Activated T-helper 17 cell treated with anti-CD3 and anti-CD28 coated beads, Interleukin-2, amount 50 U/mL, for 72 hours (primary cell): Measurements from ENCODE around the gene GAPVD1. TPM values are rescaled to one million over a fixed set of nuclear protein-coding genes. Genes with fewer than 3 reads are reported as not detected.
"Not testable (repeated sequence)": the region's sequence is repeated elsewhere in the genome, so short reads cannot be mapped to it uniquely, and the experiment has no call there.

ENCODE experiments used
- ATAC-seq: fragments of 150-1000 bp; cut with Tn5 transposase; replicated peaks from 2 replicates; pipeline ENCODE4 v1.10.0; 2021; ENCODE audit warnings: mild to moderate bottlenecking, moderate library complexity
- H3K27ac Mint-ChIP-seq: one replicate; pipeline ENCODE4 v1.8.0; 2022; ENCODE audit warnings: mixed read lengths
- H3K27me3 Mint-ChIP-seq: one replicate; pipeline ENCODE4 v1.8.0; 2022; ENCODE audit warnings: mixed read lengths
- H3K36me3 Mint-ChIP-seq: one replicate; pipeline ENCODE4 v1.8.0; 2022; ENCODE audit warnings: low read depth, mild to moderate bottlenecking, mixed read lengths
- H3K4me1 Mint-ChIP-seq: one replicate; pipeline ENCODE4 v1.8.0; 2022; ENCODE audit warnings: mixed read lengths
- H3K4me3 Mint-ChIP-seq: one replicate; pipeline ENCODE4 v1.8.0; 2022; ENCODE audit warnings: mild to moderate bottlenecking, mixed read lengths
- H3K9me3 Mint-ChIP-seq: one replicate; pipeline ENCODE4 v1.8.0; 2022; ENCODE audit warnings: mixed read lengths
- total RNA-seq, 2 donors: library from RNA; stranded (reverse); gene quantifications; one replicate each; pipeline ENCODE4 v1.2.3, GENCODE V29; 2022

Gene GAPVD1, protein sequence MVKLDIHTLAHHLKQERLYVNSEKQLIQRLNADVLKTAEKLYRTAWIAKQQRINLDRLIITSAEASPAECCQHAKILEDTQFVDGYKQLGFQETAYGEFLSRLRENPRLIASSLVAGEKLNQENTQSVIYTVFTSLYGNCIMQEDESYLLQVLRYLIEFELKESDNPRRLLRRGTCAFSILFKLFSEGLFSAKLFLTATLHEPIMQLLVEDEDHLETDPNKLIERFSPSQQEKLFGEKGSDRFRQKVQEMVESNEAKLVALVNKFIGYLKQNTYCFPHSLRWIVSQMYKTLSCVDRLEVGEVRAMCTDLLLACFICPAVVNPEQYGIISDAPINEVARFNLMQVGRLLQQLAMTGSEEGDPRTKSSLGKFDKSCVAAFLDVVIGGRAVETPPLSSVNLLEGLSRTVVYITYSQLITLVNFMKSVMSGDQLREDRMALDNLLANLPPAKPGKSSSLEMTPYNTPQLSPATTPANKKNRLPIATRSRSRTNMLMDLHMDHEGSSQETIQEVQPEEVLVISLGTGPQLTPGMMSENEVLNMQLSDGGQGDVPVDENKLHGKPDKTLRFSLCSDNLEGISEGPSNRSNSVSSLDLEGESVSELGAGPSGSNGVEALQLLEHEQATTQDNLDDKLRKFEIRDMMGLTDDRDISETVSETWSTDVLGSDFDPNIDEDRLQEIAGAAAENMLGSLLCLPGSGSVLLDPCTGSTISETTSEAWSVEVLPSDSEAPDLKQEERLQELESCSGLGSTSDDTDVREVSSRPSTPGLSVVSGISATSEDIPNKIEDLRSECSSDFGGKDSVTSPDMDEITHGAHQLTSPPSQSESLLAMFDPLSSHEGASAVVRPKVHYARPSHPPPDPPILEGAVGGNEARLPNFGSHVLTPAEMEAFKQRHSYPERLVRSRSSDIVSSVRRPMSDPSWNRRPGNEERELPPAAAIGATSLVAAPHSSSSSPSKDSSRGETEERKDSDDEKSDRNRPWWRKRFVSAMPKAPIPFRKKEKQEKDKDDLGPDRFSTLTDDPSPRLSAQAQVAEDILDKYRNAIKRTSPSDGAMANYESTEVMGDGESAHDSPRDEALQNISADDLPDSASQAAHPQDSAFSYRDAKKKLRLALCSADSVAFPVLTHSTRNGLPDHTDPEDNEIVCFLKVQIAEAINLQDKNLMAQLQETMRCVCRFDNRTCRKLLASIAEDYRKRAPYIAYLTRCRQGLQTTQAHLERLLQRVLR (N-terminal part only)
- total RNA-seq: 10 to 100 TPM; 51.4 to 60.2 TPM

DNA sequence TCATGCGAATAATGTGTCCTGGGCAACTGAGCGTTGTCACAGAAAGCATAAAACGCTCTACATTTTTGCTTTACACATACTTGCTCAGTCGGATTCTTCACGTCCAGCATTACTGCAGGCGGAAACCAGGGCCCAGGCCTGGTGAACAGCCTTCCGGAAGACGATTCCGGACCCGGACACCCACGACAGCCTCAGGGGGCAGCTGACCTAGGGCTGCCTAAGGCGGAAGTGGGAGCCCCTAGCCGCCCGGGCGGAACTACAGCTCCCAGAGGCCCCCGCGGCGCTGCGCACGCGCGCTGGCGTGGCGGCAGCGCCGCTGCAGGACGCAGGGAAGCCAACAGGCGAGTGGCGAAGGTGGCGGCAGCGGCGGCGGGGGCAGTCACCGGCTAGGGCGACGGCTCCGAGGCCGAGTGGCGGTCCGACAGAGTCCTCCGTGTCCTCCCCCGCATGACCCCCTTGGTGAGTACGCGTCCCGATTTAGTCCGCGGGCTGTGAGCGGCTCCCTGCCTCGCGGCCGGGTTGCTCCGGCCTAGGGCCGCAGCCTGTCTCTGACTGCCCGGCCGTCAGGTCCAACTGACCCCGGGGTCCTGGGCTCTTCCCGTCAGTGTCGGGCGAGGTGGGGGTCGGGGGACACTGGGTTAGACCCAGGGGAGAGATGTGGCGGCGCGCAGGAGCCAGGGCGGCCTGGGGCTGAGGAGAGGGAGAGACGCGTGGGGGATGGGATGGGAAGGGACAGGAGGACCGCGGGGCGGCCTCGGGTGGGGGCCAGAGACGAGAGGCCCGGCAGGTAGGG lies at the start of gene GAPVD1:
TSS of gene GAPVD1 (plus strand) at position 326 of the 793 bp plus-strand sequence. CDS start 37,096 bp downstream, outside the sequence.
- H3K27me3 Mint-ChIP-seq: no peaks in the 10 kb centered on the region
- H3K36me3 Mint-ChIP-seq: peaks cover 41% of the 10 kb centered on the region
- H3K27ac Mint-ChIP-seq: peak within 1 kb of the TSS; percentile 99
- ATAC-seq: peak; percentile 98
- H3K4me1 Mint-ChIP-seq: peaks cover 29% of the 10 kb centered on the region
- H3K4me3 Mint-ChIP-seq: peak within 1 kb of the TSS; percentile 96
- no peaks in the 10 kb centered on the region for H3K9me3 Mint-ChIP-seq

DNA sequence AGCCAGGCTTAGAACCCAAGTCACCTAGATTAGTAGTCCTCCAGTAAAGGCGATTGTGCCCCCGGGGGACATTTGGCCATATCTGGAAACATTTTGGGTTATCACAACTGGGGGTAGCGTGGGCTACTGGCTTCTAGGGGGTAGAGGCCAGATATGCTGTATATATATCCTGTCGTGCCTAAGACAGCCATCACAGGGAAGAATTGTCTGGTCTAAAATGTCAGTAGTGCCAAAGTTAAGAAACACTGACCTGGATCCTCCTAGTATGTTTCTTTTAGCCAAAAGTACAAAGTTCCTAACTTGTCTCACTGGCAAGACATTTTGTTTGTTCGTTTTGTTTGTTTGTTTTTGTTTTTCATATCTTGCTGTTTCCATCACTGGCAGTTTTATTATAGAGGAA lies 47.4 kb upstream of the GAPVD1 start:
- no peak for ATAC-seq
- H3K27ac Mint-ChIP-seq: peak overlapping the region; percentile 37
- peaks cover 76% of the 10 kb centered on the region for H3K36me3 Mint-ChIP-seq
- H3K4me3 Mint-ChIP-seq: no peak overlapping the region
- no peaks in the 10 kb centered on the region for H3K27me3 Mint-ChIP-seq
- no peaks in the 10 kb centered on the region for H3K9me3 Mint-ChIP-seq
- H3K4me1 Mint-ChIP-seq: no peaks in the 10 kb centered on the region

DNA sequence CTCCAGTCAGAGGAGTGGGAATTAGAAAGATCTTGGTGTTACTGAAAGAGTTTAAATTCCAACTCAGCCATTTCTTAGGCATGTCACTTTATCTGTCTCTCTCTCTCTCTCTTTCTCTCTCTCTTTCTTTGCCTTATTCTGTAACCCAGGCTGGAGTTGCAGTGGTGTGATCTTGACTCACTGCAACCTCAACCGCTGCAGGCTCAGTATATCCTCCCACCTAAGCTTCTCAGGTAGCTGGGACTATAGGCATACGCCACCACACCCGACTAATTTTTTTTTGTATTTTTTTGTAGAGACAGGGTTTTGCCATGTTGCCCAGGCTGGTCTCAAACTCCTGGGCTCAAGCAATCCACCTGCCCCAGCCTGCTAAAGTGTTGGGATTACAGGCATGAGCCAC lies 43.0 kb upstream of the GAPVD1 start:
- Mint-ChIP-seq H3K9me3 (no peaks in the 10 kb centered on the region), H3K36me3 (peaks cover 68% of the 10 kb centered on the region), H3K27ac (no peak overlapping the region), H3K4me3 (no peak overlapping the region), H3K27me3 (no peaks in the 10 kb centered on the region), H3K4me1 (no peaks in the 10 kb centered on the region)
- ATAC-seq: no peak

DNA sequence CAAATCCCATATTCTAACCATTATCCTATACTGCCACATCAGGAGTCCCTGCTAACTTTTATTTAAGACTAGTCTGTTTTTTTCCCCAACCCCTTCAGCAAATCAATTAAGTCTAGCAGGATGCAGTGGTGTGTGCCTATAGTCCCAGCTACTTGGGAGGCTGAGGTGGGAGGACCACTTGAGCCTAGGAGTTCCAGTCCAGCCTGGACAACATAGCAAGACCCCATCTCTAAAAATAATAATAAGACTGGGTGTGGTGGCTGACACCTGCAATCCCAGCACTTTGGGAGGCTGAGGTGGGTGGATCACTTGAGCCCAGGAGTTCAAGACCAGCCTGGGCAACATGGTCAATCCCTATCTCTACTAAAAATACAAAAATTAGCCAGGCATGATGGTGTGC lies 36.8 kb upstream of the GAPVD1 start:
- not testable (repeated sequence) for H3K4me1 Mint-ChIP-seq, ATAC-seq, H3K27ac Mint-ChIP-seq, H3K9me3 Mint-ChIP-seq, H3K4me3 Mint-ChIP-seq, H3K27me3 Mint-ChIP-seq
- peaks cover 51% of the 10 kb centered on the region for H3K36me3 Mint-ChIP-seq

DNA sequence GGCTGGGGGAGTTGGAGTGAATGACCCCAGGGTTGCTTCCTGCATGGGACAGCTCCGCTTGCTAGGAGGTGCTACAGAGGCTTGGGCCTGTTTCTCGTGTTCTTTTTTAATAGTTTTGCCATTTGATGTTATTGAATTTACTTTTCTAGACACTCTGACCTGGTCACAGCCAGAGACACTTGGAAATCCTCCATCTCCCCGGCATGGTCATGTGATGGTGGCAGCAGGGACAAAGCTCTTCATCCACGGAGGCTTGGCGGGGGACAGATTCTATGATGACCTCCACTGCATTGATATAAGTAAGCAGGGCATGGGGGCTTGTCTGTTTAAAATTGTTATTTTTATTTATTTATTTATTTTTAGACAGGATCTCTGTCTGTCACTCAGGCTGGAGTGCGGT lies 33.9 kb upstream of the GAPVD1 start:
- Mint-ChIP-seq H3K36me3 (peaks cover 55% of the 10 kb centered on the region), H3K9me3 (no peaks in the 10 kb centered on the region), H3K4me3 (no peak overlapping the region), H3K27me3 (no peaks in the 10 kb centered on the region), H3K4me1 (no peaks in the 10 kb centered on the region), H3K27ac (no peak overlapping the region)
- no peak for ATAC-seq

DNA sequence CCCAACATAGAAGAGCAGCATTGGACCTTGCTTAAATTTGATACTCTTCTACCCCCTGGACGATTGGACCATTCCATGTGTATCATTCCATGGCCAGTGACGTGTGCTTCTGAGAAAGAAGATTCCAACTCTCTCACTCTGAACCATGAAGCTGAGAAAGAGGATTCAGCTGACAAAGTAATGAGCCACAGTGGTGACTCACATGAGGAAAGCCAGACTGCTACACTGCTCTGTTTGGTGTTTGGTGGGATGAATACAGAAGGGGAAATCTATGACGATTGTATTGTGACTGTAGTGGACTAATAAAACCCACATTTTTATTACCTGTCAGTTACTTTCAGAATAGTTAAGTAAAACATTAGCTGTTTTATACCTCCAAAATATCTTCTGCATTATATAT lies 27.9 kb upstream of the GAPVD1 start:
- Mint-ChIP-seq H3K27me3 (no peaks in the 10 kb centered on the region), H3K9me3 (no peaks in the 10 kb centered on the region), H3K4me1 (peaks cover 18% of the 10 kb centered on the region), H3K36me3 (peaks cover 96% of the 10 kb centered on the region), H3K4me3 (no peak overlapping the region), H3K27ac (peak overlapping the region; percentile 31)
- peak; percentile 67 for ATAC-seq

DNA sequence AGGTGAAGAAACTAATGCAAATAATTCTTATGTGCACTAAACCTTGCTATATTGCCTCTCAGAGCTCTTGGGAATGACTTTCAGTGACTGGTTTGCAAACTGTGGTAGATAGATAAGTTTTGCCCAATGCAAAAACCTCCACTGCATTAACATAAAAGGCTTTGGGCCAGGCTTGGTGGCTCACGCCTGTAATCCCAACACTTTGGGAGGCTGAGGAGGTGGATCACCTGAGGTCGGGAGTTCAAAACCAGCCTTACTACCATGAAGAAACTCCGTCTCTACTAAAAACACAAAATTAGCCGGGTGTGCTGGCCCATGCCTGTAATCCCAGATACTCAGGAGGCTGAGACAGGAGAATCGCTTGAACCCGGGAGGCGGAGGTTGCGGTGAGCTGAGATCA lies 27.5 kb upstream of the GAPVD1 start:
- peaks cover 98% of the 10 kb centered on the region for H3K36me3 Mint-ChIP-seq
- peaks cover 22% of the 10 kb centered on the region for H3K4me1 Mint-ChIP-seq
- H3K27me3 Mint-ChIP-seq, H3K4me3 Mint-ChIP-seq, H3K9me3 Mint-ChIP-seq, H3K27ac Mint-ChIP-seq: not testable (repeated sequence)
- ATAC-seq: peak; percentile 4

DNA sequence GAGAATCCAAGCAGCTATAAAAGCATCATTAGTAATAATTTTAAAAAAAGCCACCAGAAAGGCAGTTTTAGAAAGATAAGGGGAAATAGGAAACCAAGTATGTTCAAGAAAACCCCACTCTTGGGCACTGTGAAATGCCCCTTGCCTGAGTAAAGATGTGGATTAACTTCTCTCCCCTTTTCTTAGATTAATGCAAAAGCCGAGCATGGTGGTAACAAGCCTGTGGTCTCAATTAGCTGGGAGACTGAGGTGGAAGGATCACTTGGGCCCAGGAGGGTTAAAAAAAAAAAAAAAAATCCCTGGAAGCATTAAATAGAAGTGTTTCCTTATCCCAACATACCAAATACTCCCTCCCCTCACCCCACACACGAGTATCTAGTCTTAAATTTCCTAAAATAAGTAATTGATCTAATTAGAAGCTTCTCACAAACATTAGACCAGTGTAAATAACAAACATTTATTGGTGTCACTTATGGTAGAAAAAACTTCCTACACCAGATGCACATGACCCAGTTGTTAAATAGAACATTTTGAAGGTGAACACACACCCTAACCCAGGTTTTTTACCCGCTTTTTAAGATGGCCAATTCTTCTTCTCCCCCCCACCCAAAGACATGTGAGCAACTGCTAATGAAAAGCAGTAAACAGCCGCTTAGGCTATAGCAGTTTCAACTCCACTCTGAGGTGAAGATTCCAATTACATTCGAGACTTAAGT lies 25.7 kb upstream of the GAPVD1 start:
- H3K36me3 Mint-ChIP-seq: peaks cover 98% of the 10 kb centered on the region
- peak overlapping the region; percentile 99 for H3K4me3 Mint-ChIP-seq
- no peaks in the 10 kb centered on the region for H3K27me3 Mint-ChIP-seq
- H3K4me1 Mint-ChIP-seq: peaks cover 23% of the 10 kb centered on the region
- no peak for ATAC-seq
- no peaks in the 10 kb centered on the region for H3K9me3 Mint-ChIP-seq
- H3K27ac Mint-ChIP-seq: peak overlapping the region; percentile 99

DNA sequence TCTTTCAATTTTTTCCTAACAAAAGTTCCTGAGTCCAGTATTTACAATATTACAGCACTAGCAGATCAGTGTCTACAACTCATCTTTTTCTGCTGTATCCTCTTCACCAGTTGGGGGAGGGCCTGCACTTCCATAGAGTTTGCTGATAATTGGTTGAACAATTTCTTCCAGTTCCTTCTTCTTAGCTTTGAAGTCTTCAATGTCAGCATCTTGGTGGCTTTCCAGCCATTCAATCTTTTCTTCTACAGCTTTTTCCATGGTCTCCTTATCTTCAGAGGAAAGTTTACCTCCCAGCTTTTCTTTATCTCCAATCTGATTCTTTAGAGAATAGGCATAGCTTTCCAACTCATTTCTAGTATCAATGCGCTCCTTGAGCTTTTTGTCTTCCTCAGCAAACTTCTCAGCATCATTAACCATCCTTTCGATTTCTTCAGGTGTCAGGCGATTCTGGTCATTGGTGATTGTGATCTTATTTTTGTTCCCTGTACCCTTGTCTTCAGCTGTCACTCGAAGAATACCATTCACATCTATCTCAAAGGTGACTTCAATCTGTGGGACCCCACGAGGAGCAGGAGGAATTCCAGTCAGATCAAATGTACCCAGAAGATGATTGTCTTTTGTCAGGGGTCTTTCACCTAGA lies 25.0 kb upstream of the GAPVD1 start:
- Mint-ChIP-seq H3K4me3 (peak overlapping the region; percentile 99), H3K27ac (peak overlapping the region; percentile 99), H3K4me1 (peaks cover 23% of the 10 kb centered on the region), H3K36me3 (peaks cover 98% of the 10 kb centered on the region)
- not testable (repeated sequence) for ATAC-seq, H3K27me3 Mint-ChIP-seq, H3K9me3 Mint-ChIP-seq

DNA sequence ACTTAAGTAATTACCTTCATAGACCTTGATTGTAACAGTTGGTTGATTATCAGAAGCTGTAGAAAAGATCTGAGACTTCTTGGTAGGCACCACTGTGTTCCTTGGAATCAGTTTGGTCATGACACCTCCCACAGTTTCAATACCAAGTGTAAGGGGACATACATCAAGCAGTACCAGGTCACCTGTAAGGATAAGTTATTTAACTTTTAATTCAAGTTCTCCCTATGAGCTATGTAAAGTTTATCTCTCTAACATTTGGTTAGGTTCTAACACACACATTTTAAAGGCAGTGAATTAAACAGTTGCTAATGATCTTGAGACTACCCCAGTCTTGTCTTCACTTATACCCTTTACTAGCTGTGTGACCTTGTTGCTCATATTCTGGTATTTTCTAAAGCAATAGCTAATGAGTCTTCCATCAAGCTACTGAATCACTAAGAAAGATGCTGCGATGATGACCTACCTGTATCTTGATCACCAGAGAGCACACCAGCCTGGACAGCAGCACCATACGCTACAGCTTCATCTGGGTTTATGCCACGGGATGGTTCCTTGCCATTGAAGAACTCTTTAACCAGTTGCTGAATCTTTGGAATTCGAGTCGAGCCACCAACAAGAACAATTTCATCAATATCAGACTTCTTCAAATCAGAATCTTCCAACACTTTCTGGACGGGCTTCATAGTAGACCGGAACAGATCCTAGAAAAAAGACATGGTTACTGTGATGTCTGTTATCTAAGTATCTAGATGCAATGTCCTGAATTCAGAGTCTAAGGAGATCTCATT lies 23.3 kb upstream of the GAPVD1 start:
- Mint-ChIP-seq H3K4me1 (peaks cover 23% of the 10 kb centered on the region), H3K36me3 (peaks cover 86% of the 10 kb centered on the region), H3K9me3 (no peaks in the 10 kb centered on the region), H3K27ac (peak overlapping the region; percentile 99), H3K4me3 (peak overlapping the region; percentile 99), H3K27me3 (no peaks in the 10 kb centered on the region)
- ATAC-seq: no peak

DNA sequence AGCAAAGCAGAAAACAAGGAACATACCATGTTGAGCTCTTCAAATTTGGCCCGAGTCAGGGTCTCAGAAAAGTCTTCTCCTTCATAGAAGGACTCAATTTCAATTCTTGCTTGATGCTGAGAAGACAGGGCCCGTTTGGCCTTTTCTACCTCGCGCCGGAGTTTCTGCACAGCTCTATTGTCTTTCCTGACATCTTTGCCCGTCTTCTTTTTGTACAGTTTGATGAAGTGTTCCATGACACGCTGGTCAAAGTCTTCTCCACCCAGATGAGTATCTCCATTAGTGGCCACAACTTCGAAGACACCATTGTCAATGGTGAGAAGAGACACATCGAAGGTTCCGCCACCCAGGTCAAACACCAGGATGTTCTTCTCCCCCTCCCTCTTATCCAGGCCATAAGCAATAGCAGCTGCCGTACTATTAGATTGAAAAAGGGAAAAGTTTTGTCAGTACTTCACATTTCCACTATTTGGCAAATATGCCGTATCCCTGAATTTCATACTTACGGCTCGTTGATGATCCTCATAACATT lies 22.6 kb upstream of the GAPVD1 start:
- peaks cover 80% of the 10 kb centered on the region for H3K36me3 Mint-ChIP-seq
- H3K27me3 Mint-ChIP-seq: no peaks in the 10 kb centered on the region
- H3K27ac Mint-ChIP-seq: peak overlapping the region; percentile 99
- no peaks in the 10 kb centered on the region for H3K9me3 Mint-ChIP-seq
- ATAC-seq: no peak
- peak overlapping the region; percentile 99 for H3K4me3 Mint-ChIP-seq
- peaks cover 23% of the 10 kb centered on the region for H3K4me1 Mint-ChIP-seq
